K562 (cell line): ENCODE data around the gene CBLC. TPM values are rescaled to one million over a fixed set of nuclear protein-coding genes. Genes with fewer than 3 reads are reported as not detected.
A peak's percentile ranks its signal among the peaks of the same experiment; 100 is the strongest.

Experiments
- CC2D1A ChIP-seq: fragments of 450-650 bp; IDR thresholded peaks from 2 replicates; pipeline ENCODE4 v1.6.1; 2017; ENCODE audit warnings: mild to moderate bottlenecking
- CEBPB ChIP-seq: fragments of 450-650 bp; IDR thresholded peaks from 2 replicates; pipeline ENCODE4 v1.6.1; 2016; ENCODE audit warnings: missing genetic modification characterization, missing compliant biosample characterization
- E2F4 ChIP-seq: sonication (generic); formaldehyde crosslinking; IDR thresholded peaks from 2 replicates; pipeline ENCODE4 v1.8.0; 2022; ENCODE audit warnings: mild to moderate bottlenecking, low read depth, missing genetic modification reagents
- EZH2 ChIP-seq: IDR thresholded peaks from 2 replicates; pipeline ENCODE4 v1.6.1; 2012; ENCODE audit warnings: low read depth, mild to moderate bottlenecking, inconsistent platforms, low read length, borderline replicate concordance
- FOXK2 ChIP-seq, 2 experiments: fragments of 450-650 bp; IDR thresholded peaks in 1 of 2; conservative IDR thresholded peaks in 1 of 2; 2 replicates each; pipeline ENCODE4 v1.6.1; 2016; ENCODE audit warnings: low read depth in 2 of 2, mild to moderate bottlenecking in 1 of 2
- GABPB2 ChIP-seq: fragments of 250-450 bp; sonication (Bioruptor Pico); conservative IDR thresholded peaks from 2 replicates; pipeline ENCODE4 v1.5.1; 2021; ENCODE audit warnings: mild to moderate bottlenecking
- GTF2F1 ChIP-seq: IDR thresholded peaks from 2 replicates; pipeline ENCODE4 v1.6.1; 2011; ENCODE audit warnings: low read depth, low read length, improper control_type of control experiment
- KLF1 ChIP-seq: fragments of 450-650 bp; IDR thresholded peaks from 2 replicates; pipeline ENCODE4 v1.6.1; 2016; ENCODE audit warnings: missing genetic modification characterization, missing compliant biosample characterization
- KLF13 ChIP-seq: fragments of 450-650 bp; IDR thresholded peaks from 2 replicates; pipeline ENCODE4 v1.6.1; 2016; ENCODE audit warnings: missing genetic modification characterization, low read depth, mild to moderate bottlenecking, missing compliant biosample characterization, moderate library complexity, borderline replicate concordance
- MBD2 ChIP-seq: sonication (generic); IDR thresholded peaks from 2 replicates; pipeline ENCODE4 v1.6.1; 2016; ENCODE audit warnings: low read depth, borderline replicate concordance
- NFATC3 ChIP-seq: fragments of 450-650 bp; IDR thresholded peaks from 2 replicates; pipeline ENCODE4 v1.6.1; 2017; ENCODE audit warnings: mild to moderate bottlenecking
- NR2F6 ChIP-seq: fragments of 450-650 bp; formaldehyde crosslinking; IDR thresholded peaks from 2 replicates; pipeline ENCODE4 v1.4.0; 2020; ENCODE audit warnings: mild to moderate bottlenecking
- PKNOX1 ChIP-seq: fragments of 450-650 bp; IDR thresholded peaks from 2 replicates; pipeline ENCODE4 v1.6.1; 2016
- RCOR1 ChIP-seq, 2 experiments: IDR thresholded peaks; 2 replicates each; pipeline ENCODE4 v1.6.1; 2012; ENCODE audit warnings: low read depth in 2 of 2, low read length in 2 of 2, borderline replicate concordance in 1 of 2, improper control_type of control experiment in 1 of 2
- TAF7 ChIP-seq: fragments of 450-650 bp; IDR thresholded peaks from 2 replicates; pipeline ENCODE4 v1.6.1; 2016; ENCODE audit warnings: missing genetic modification characterization, missing compliant biosample characterization
- TAF9B ChIP-seq: fragments of 450-650 bp; IDR thresholded peaks from 2 replicates; pipeline ENCODE4 v1.6.1; 2018; ENCODE audit warnings: mild to moderate bottlenecking; ENCODE audit not compliant: partially characterized antibody
- TRIM24 ChIP-seq, 2 experiments: fragments of 450-650 bp; IDR thresholded peaks; 2 replicates each; pipeline ENCODE4 v1.6.1; 2016
- ZBTB1 ChIP-seq: sonication (generic); formaldehyde crosslinking; IDR thresholded peaks from 2 replicates; pipeline ENCODE4 v1.8.1; 2023; ENCODE audit warnings: missing genetic modification reagents, low read depth, mild to moderate bottlenecking, borderline replicate concordance
- ZBTB9 ChIP-seq: fragments of 450-650 bp; formaldehyde crosslinking; IDR thresholded peaks from 2 replicates; pipeline ENCODE4 v1.4.0; 2020; ENCODE audit warnings: mild to moderate bottlenecking, moderate library complexity
- ZEB2 ChIP-seq: fragments of 450-650 bp; IDR thresholded peaks from 2 replicates; pipeline ENCODE4 v1.6.1; 2016
- ZKSCAN1 ChIP-seq: fragments of 150-350 bp; IDR thresholded peaks from 2 replicates; pipeline ENCODE4 v1.6.1; 2016; ENCODE audit warnings: low read depth, low read length
- ZNF408 ChIP-seq: fragments of 250-450 bp; sonication (Bioruptor Pico); IDR thresholded peaks from 2 replicates; pipeline ENCODE4 v1.4.0; 2020; ENCODE audit warnings: low read depth, mild to moderate bottlenecking, moderate library complexity
- ZNF511 ChIP-seq: sonication (generic); formaldehyde crosslinking; IDR thresholded peaks from 2 replicates; pipeline ENCODE4 v1.8.0; 2022; ENCODE audit warnings: mild to moderate bottlenecking, missing genetic modification reagents
- ZNF740 ChIP-seq, 3 experiments: fragments of 200-800 bp in 1 of 3; sonication (Bioruptor generic) in 1 of 3; sonication (generic) in 1 of 3; formaldehyde crosslinking in 1 of 3; IDR thresholded peaks; 2 replicates each; pipeline versions ENCODE4 v1.6.1 to v1.8.0; 2016 to 2022; ENCODE audit warnings: mild to moderate bottlenecking in 2 of 3, missing compliant biosample characterization in 2 of 3, missing genetic modification characterization in 2 of 3, missing genetic modification reagents in 1 of 3
- polyA plus RNA-seq, 8 experiments: library from polyadenylated mRNA; depleted of rRNA in 4 of 8; stranded (reverse) in 5 of 8; unstranded in 3 of 8; fragments of >200 nt; fragmentation: Nextera tagmentation in 2 of 8; fragmentation: Illumina TruSeq in 1 of 8; extraction: Ambion mirVana in 2 of 8; extraction: Trizol in 1 of 8; gene quantifications; 2 replicates each; pipeline versions ENCODE4 v1.2.1 to v1.2.3, GENCODE V29; 2011 to 2014; ENCODE audit warnings: inconsistent platforms in 1 of 8, missing spikeins in 1 of 8
- total RNA-seq, 7 experiments: library from RNA; depleted of rRNA in 6 of 7; stranded (reverse); fragments of >200 nt in 6 of 7; fragmentation: Illumina TruSeq in 2 of 7; extraction: Trizol in 2 of 7; gene quantifications; 2 replicates each; pipeline versions ENCODE4 v1.2.1 to v1.2.3, GENCODE V29; 2011 to 2021; ENCODE audit warnings: low replicate concordance in 1 of 7

CBLC gene
- total and polyA plus RNA-seq, 9 of the 15 experiments (the other 6 are each of a cell fraction or from before 2014, with no cell fraction given), result 0.09 TPM; not detected in 8

GRCh38 chr19:44752816-44753625 lies 24.7 kb upstream of the CBLC start (continued):
- no peak for TF ChIP-seq KLF13
- peak; percentile 95 for TF ChIP-seq ZBTB1 (CRISPR knock-in tag)
- TF ChIP-seq EZH2, result no peak
- TF ChIP-seq TRIM24 (IDR thresholded peaks at IDR 0.05), result peak; percentile 67 to 84
- 0 out of 2 replicates have a peak, but pooled peaks have one; percentile 55 for TF ChIP-seq ZNF511
- TF ChIP-seq ZNF408 (CRISPR knock-in tag), result no peak
- no peak for TF ChIP-seq NFATC3
- no peak for TF ChIP-seq E2F4
- no peak for TF ChIP-seq NR2F6 (CRISPR knock-in tag)
- no peak for TF ChIP-seq GABPB2
- TF ChIP-seq GTF2F1, result no peak
- TF ChIP-seq CC2D1A, result peak; percentile 57; the same call in 1 of the 2 replicates
- TF ChIP-seq CEBPB (tag), result no peak
- TF ChIP-seq KLF1, result no peak
- no peak for TF ChIP-seq TAF7 (tag)
- peak; percentile 86 for TF ChIP-seq MBD2
- TF ChIP-seq ZNF740 (CRISPR knock-in tag; IDR thresholded peaks at IDR 0.05), result peak; percentile 84
- peak in 1 of 2 experiments; percentile 75; a peak in 1 of 4 replicates for TF ChIP-seq ZNF740 (tag; IDR thresholded peaks at IDR 0.05)
- TF ChIP-seq PKNOX1, result peak; percentile 98
- peak; percentile 62 to 67; a peak in 2 of 4 replicates for TF ChIP-seq FOXK2 (conservative IDR thresholded peaks at IDR 0.05 in 1 of 2, IDR thresholded peaks at IDR 0.05 in 1 of 2; ENCODE audit: low read depth in 2 of 2)
- peak; percentile 88 to 99 for TF ChIP-seq RCOR1 (IDR thresholded peaks at IDR 0.05; ENCODE audit: borderline replicate concordance in 1 of 2, low read depth in 2 of 2, low read length in 2 of 2)
- peak; percentile 100 for TF ChIP-seq TAF9B
- peak; percentile 56; the same call in 1 of the 2 replicates for TF ChIP-seq ZKSCAN1
- TF ChIP-seq ZEB2, result peak; percentile 92
- peak; percentile 64; the same call in 1 of the 2 replicates for TF ChIP-seq ZBTB9 (CRISPR knock-in tag)
